ENCODE measurements around the gene ADCY7. TPM values are rescaled to one million over a fixed set of nuclear protein-coding genes. Genes with fewer than 3 reads are reported as not detected.

ADCY7 gene
- total RNA-seq, 1 experiment from 2014 or later = 4.0 TPM

DNA sequence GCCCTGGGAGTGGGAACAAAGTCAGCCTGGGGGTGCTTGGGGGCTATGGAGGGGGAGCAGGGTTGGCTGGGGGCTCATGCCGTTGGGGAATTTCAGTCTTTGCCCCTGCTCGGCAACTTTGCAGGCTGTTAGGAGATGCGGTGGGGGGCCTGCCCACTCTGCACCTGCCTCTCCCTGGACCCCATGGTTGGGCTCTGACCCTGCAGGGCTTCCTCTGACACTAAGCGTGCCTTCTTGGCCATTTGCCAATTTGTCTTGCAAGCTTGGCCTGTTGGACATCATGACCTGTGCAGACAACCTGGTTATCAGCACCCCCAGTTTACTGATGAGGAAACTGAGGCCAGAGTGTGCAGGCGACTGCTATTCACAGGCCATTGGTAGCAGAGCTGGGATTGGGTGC lies 14.6 kb downstream of the ADCY7 start:
- H3K27ac Mint-ChIP-seq = no peak overlapping the region
- Histone ChIP-seq H3K9me3 (ENCODE audit: control insufficient read depth, low read depth, low read length) (no peaks in the 10 kb centered on the region), H3K79me1 (ENCODE audit: insufficient read depth, low read depth, low read length, poor library complexity, severe bottlenecking) (no peaks in the 10 kb centered on the region), H3K23ac (ENCODE audit: insufficient read length, low read depth, low read length) (no peak overlapping the region), H2BK120ac (ENCODE audit: low read depth, low read length, poor library complexity, severe bottlenecking) (no peak overlapping the region), H3K4ac (ENCODE audit: low read depth, low read length) (no peak overlapping the region), H2BK12ac (ENCODE audit: insufficient read length, low read depth, low read length) (no peak overlapping the region), H4K91ac (ENCODE audit: insufficient read length, low read depth, low read length) (no peak overlapping the region), H2BK20ac (ENCODE audit: low read depth, low read length, poor library complexity, severe bottlenecking) (no peak overlapping the region), H3K56ac (ENCODE audit: insufficient read length, low read depth, low read length) (no peak overlapping the region), H2AFZ (ENCODE audit: low read length) (no peak overlapping the region), H4K8ac (replicated peaks; ENCODE audit: insufficient read length, low read depth, low read length) (no peak overlapping the region), H3K79me2 (ENCODE audit: insufficient read depth, low read length) (no peaks in the 10 kb centered on the region), H3K23me2 (ENCODE audit: insufficient read length, low read depth, low read length, poor library complexity, severe bottlenecking) (no peaks in the 10 kb centered on the region), H3K9ac (ENCODE audit: extremely low read depth, insufficient read length, low read length) (no peak overlapping the region), H3K27me3 (ENCODE audit: insufficient read depth, low read length) (no peaks in the 10 kb centered on the region), H4K20me1 (ENCODE audit: control insufficient read depth, insufficient read depth, insufficient read length) (no peaks in the 10 kb centered on the region), H2BK5ac (ENCODE audit: insufficient read length, low read length) (no peak overlapping the region), H4K5ac (ENCODE audit: insufficient read length, low read depth, low read length) (no peak overlapping the region), H3K4me2 (ENCODE audit: insufficient read depth, insufficient read length, low read length) (no peak overlapping the region), H3K14ac (ENCODE audit: insufficient read depth, low read length) (no peak overlapping the region; the same call in 1 of the 2 replicates), H3K4me1 (ENCODE audit: insufficient read depth, low read length) (0 out of 2 replicates have a peak, but pooled peaks cover 3% of the 10 kb centered on the region), H2AK5ac (ENCODE audit: insufficient read length, low read length) (no peak overlapping the region), H3T11ph (ENCODE audit: low read length) (no peak overlapping the region), H3K27ac (ENCODE audit: insufficient read length, low read depth, low read length) (no peak overlapping the region), H2BK15ac (ENCODE audit: low read depth, low read length) (no peak overlapping the region), H3K18ac (ENCODE audit: insufficient read length, low read depth, low read length) (no peak overlapping the region)
- WGBS (ENCODE audit: extremely low coverage, insufficient read length, low lambda C conversion rate) = no CpG with 5 or more reads among the region's 5 CpGs
- H3K9me3 Mint-ChIP-seq = peaks cover 0 to 5% of the 10 kb centered on the region in 2 experiments; a peak in 1 of 5 replicates
- no peak overlapping the region for H3K4me3 Mint-ChIP-seq
- H3K36me3 Mint-ChIP-seq (ENCODE audit: insufficient read depth in 1 of 3, low read depth in 3 of 3) = peaks cover 0 to 9% (median 0%) of the 10 kb centered on the region in 3 experiments; a peak in 3 of 7 replicates
- no peaks in the 10 kb centered on the region; the same call in 1 of the 2 replicates for H3K27me3 Mint-ChIP-seq (ENCODE audit: low read depth)
- TF ChIP-seq, protein P1, sequence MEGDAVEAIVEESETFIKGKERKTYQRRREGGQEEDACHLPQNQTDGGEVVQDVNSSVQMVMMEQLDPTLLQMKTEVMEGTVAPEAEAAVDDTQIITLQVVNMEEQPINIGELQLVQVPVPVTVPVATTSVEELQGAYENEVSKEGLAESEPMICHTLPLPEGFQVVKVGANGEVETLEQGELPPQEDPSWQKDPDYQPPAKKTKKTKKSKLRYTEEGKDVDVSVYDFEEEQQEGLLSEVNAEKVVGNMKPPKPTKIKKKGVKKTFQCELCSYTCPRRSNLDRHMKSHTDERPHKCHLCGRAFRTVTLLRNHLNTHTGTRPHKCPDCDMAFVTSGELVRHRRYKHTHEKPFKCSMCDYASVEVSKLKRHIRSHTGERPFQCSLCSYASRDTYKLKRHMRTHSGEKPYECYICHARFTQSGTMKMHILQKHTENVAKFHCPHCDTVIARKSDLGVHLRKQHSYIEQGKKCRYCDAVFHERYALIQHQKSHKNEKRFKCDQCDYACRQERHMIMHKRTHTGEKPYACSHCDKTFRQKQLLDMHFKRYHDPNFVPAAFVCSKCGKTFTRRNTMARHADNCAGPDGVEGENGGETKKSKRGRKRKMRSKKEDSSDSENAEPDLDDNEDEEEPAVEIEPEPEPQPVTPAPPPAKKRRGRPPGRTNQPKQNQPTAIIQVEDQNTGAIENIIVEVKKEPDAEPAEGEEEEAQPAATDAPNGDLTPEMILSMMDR (conservative IDR thresholded peaks at IDR 0.05) = no peak
- H3K4me1 Mint-ChIP-seq = peaks cover 16 to 20% of the 10 kb centered on the region in 2 experiments
- DNase-seq = no peak

Measured in H9 (cell line).